HEK293 (cell line): ENCODE results near the gene VPS26C.
A peak's percentile ranks its signal among the peaks of the same experiment; 100 is the strongest.

ENCODE experiments used
- CTCF ChIA-PET: fragments of 350-600 bp; formaldehyde crosslinking; extraction: SDS; loops from one replicate; lab custom pipeline; 2021; ENCODE audit warnings: antibody characterized with exemption; lab: Yijun Ruan, JAX
- POLR2A ChIA-PET: fragments of 300-600 bp; formaldehyde crosslinking; extraction: SDS; loops from one replicate; lab custom pipeline; 2020; ENCODE audit warnings: antibody characterized with exemption, inconsistent platforms; lab: Yijun Ruan, JAX
- H3K27ac ChIP-seq: fragments of 200-500 bp; sonication (Bioruptor generic); 2 replicates; pipeline ENCODE4 v1.5.1; 2014; ENCODE audit warnings: low read depth, low read length, control low read depth, inconsistent platforms; ENCODE audit errors: extremely low read depth
- H3K36me3 ChIP-seq, 2 experiments: fragments of 200-500 bp in 1 of 2; sonication (Bioruptor generic) in 1 of 2; 1 replicate in 1 of 2; 2 replicates in 1 of 2; pipeline ENCODE4 v1.5.1; 2014 to 2017; ENCODE audit warnings: inconsistent platforms in 2 of 2, low read length in 2 of 2; ENCODE audit not compliant: control insufficient read depth in 2 of 2, insufficient read depth in 1 of 2
- H3K4me1 ChIP-seq: fragments of 200-500 bp; sonication (Bioruptor generic); 2 replicates; pipeline ENCODE4 v1.5.1; 2014; ENCODE audit warnings: mild to moderate bottlenecking, low read length, inconsistent platforms; ENCODE audit not compliant: control insufficient read depth, insufficient read depth
- H3K4me3 ChIP-seq: 2 replicates; pipeline ENCODE4 v1.5.1; 2011; ENCODE audit warnings: low read depth, mild to moderate bottlenecking, control low read depth, low read length, moderate library complexity
- H3K9me3 ChIP-seq: fragments of 200-500 bp; sonication (Bioruptor generic); 2 replicates; pipeline ENCODE4 v1.5.1; 2014; ENCODE audit warnings: low read depth, low read length, inconsistent platforms; ENCODE audit not compliant: control insufficient read depth, insufficient read depth
- BCL11B ChIP-seq: fragments of 450-650 bp; formaldehyde crosslinking; IDR thresholded peaks from 2 replicates; pipeline ENCODE4 v1.5.1; 2016; ENCODE audit warnings: low read depth, missing biosample characterization, missing genetic modification characterization
- FEZF1 ChIP-seq: fragments of 450-650 bp; formaldehyde crosslinking; IDR thresholded peaks from 2 replicates; pipeline ENCODE4 v1.5.1; 2016; ENCODE audit warnings: missing biosample characterization, missing genetic modification characterization
- HIC1 ChIP-seq: fragments of 450-650 bp; formaldehyde crosslinking; IDR thresholded peaks from 2 replicates; pipeline ENCODE4 v1.5.1; 2016; ENCODE audit warnings: missing biosample characterization, missing genetic modification characterization
- KLF16 ChIP-seq: fragments of 450-650 bp; formaldehyde crosslinking; IDR thresholded peaks from 2 replicates; pipeline ENCODE4 v1.5.1; 2017; ENCODE audit warnings: missing biosample characterization, missing genetic modification characterization
- KLF8 ChIP-seq: fragments of 450-650 bp; formaldehyde crosslinking; IDR thresholded peaks from 2 replicates; pipeline ENCODE4 v1.5.1; 2016; ENCODE audit warnings: missing biosample characterization, missing genetic modification characterization
- PBX3 ChIP-seq: sonication (generic); formaldehyde crosslinking; IDR thresholded peaks from 2 replicates; pipeline ENCODE4 v1.8.1; 2022; ENCODE audit warnings: mild to moderate bottlenecking, moderate library complexity, missing genetic modification reagents
- PRDM6 ChIP-seq: fragments of 450-650 bp; formaldehyde crosslinking; IDR thresholded peaks from 2 replicates; pipeline ENCODE4 v1.5.1; 2017; ENCODE audit warnings: missing biosample characterization, missing genetic modification characterization
- YY2 ChIP-seq: fragments of 450-650 bp; formaldehyde crosslinking; IDR thresholded peaks from 2 replicates; pipeline ENCODE4 v1.5.1; 2016; ENCODE audit warnings: missing biosample characterization, missing genetic modification characterization
- ZBTB10 ChIP-seq: fragments of 450-650 bp; formaldehyde crosslinking; IDR thresholded peaks from 2 replicates; pipeline ENCODE4 v1.5.1; 2016; ENCODE audit warnings: missing biosample characterization, missing genetic modification characterization
- ZBTB17 ChIP-seq: fragments of 450-650 bp; formaldehyde crosslinking; IDR thresholded peaks from 2 replicates; pipeline ENCODE4 v1.5.1; 2016; ENCODE audit warnings: missing biosample characterization, missing genetic modification characterization
- ZFP69B ChIP-seq: fragments of 450-650 bp; formaldehyde crosslinking; IDR thresholded peaks from 2 replicates; pipeline ENCODE4 v1.5.1; 2016; ENCODE audit warnings: missing biosample characterization, missing genetic modification characterization
- ZNF18 ChIP-seq: fragments of 450-650 bp; formaldehyde crosslinking; IDR thresholded peaks from 2 replicates; pipeline ENCODE4 v1.5.1; 2016; ENCODE audit warnings: missing biosample characterization, missing genetic modification characterization
- ZNF248 ChIP-seq: fragments of 450-650 bp; formaldehyde crosslinking; IDR thresholded peaks from 2 replicates; pipeline ENCODE4 v1.5.1; 2017; ENCODE audit warnings: missing biosample characterization, missing genetic modification characterization
- ZNF292 ChIP-seq: fragments of 450-650 bp; formaldehyde crosslinking; IDR thresholded peaks from 2 replicates; pipeline ENCODE4 v1.5.1; 2016; ENCODE audit warnings: low read depth, missing biosample characterization, missing genetic modification characterization, borderline replicate concordance
- ZNF335 ChIP-seq: fragments of 450-650 bp; formaldehyde crosslinking; conservative IDR thresholded peaks from 2 replicates; pipeline ENCODE4 v1.5.1; 2016; ENCODE audit warnings: missing biosample characterization, missing genetic modification characterization
- ZNF341 ChIP-seq: fragments of 450-650 bp; formaldehyde crosslinking; IDR thresholded peaks from 2 replicates; pipeline ENCODE4; 2016; ENCODE audit warnings: low read depth, missing biosample characterization, missing genetic modification characterization
- ZNF398 ChIP-seq: fragments of 450-650 bp; formaldehyde crosslinking; IDR thresholded peaks from 2 replicates; pipeline ENCODE4 v1.5.1; 2017; ENCODE audit warnings: missing biosample characterization, missing genetic modification characterization
- ZNF561 ChIP-seq: fragments of 450-650 bp; IDR thresholded peaks from 2 replicates; pipeline ENCODE4 v1.5.1; 2018; ENCODE audit warnings: missing biosample characterization, missing genetic modification characterization, borderline replicate concordance
- ZNF600 ChIP-seq: fragments of 450-650 bp; formaldehyde crosslinking; IDR thresholded peaks from 2 replicates; pipeline ENCODE4 v1.5.1; 2016; ENCODE audit warnings: missing biosample characterization, missing genetic modification characterization
- ZNF660 ChIP-seq: fragments of 450-650 bp; IDR thresholded peaks from 2 replicates; pipeline ENCODE4 v1.5.1; 2018; ENCODE audit warnings: missing biosample characterization, mild to moderate bottlenecking, missing genetic modification characterization

Gene VPS26C

GRCh38 chr21:37259426-37259825, 7.7 kb downstream of the VPS26C start:
- no peak overlapping the region for H3K27ac ChIP-seq
- CTCF ChIA-PET = interaction anchor here (0.7 to 1.7 kb wide), 3 partner anchors 170 to 1268 kb away, joined by 3 to 5 read pairs (median 3); no protein-coding TSS in a partner anchor
- no peak overlapping the region for H3K4me3 ChIP-seq
- peaks cover 12% of the 10 kb centered on the region; the same call in 1 of the 2 replicates for H3K4me1 ChIP-seq
- peaks cover 0 to 12% of the 10 kb centered on the region in 2 experiments; a peak in 1 of 3 replicates for H3K36me3 ChIP-seq
- no peaks in the 10 kb centered on the region for H3K9me3 ChIP-seq
- no peak for TF ChIP-seq BCL11B
- 0 out of 2 replicates have a peak, but pooled peaks have one; percentile 42 for TF ChIP-seq PRDM6
- no peak for TF ChIP-seq ZNF248 (tag by site-specific recombination)
- 0 out of 2 replicates have a peak, but pooled peaks have one; percentile 21 for TF ChIP-seq ZNF600 (tag by site-specific recombination)
- no peak for TF ChIP-seq HIC1 (tag by site-specific recombination)
- TF ChIP-seq ZNF292 (tag by site-specific recombination) = no peak
- POLR2A ChIA-PET = interaction anchor here (3.1 kb wide), 1 partner anchor 8 kb away, joined by 25 read pairs; the partner anchor contains the start of gene VPS26C

GRCh38 chr21:37257967-37258877, 8.9 kb downstream of the VPS26C start:
- Histone ChIP-seq H3K4me3 (peak overlapping the region; percentile 47), H3K9me3 (no peaks in the 10 kb centered on the region), H3K27ac (peak overlapping the region; percentile 93), H3K36me3 (peaks cover 0 to 12% of the 10 kb centered on the region in 2 experiments; a peak in 1 of 3 replicates), H3K4me1 (peaks cover 18% of the 10 kb centered on the region; the same call in 1 of the 2 replicates)
- ChIA-PET POLR2A (interaction anchor here (1.0 to 3.1 kb wide), 3 partner anchors 9 to 112 kb away, joined by 4 to 25 read pairs (median 6); partner anchors contain the start of gene VPS26C), CTCF (interaction anchor here (0.6 to 1.7 kb wide), 6 partner anchors 8 to 1267 kb away, joined by 3 to 5 read pairs (median 4); no protein-coding TSS in a partner anchor)
- TF ChIP-seq ZNF561 = peak; percentile 88; the same call in 1 of the 2 replicates
- no peak for TF ChIP-seq YY2 (tag by site-specific recombination)
- peak; percentile 89 for TF ChIP-seq ZNF341
- peak; percentile 72; the same call in 1 of the 2 replicates for TF ChIP-seq ZBTB17 (tag by site-specific recombination)
- TF ChIP-seq KLF8 (tag by site-specific recombination) = peak; percentile 1; the same call in 1 of the 2 replicates
- 0 out of 2 replicates have a peak, but pooled peaks have one; percentile 38 for TF ChIP-seq ZFP69B (tag by site-specific recombination)
- peak; percentile 69 for TF ChIP-seq ZBTB10 (tag by site-specific recombination)
- TF ChIP-seq ZNF660 (tag by site-specific recombination) = peak; percentile 49; the same call in 1 of the 2 replicates
- peak; percentile 55; the same call in 1 of the 2 replicates for TF ChIP-seq ZNF18 (tag by site-specific recombination)
- 0 out of 2 replicates have a peak, but pooled peaks have one; percentile 28 for TF ChIP-seq ZNF398 (tag by site-specific recombination)
- TF ChIP-seq FEZF1 = peak; percentile 83
- TF ChIP-seq PBX3 = 0 out of 2 replicates have a peak, but pooled peaks have one; percentile 1
- TF ChIP-seq KLF16 = no peak; the same call in 1 of the 2 replicates
- peak; percentile 93 for TF ChIP-seq ZNF335 (tag by site-specific recombination)
